ENCODE measurements around the gene TUBA4A. TPM values are rescaled to one million over a fixed set of nuclear protein-coding genes. Genes with fewer than 3 reads are reported as not detected.

Gene TUBA4A
- total RNA-seq, 2 experiments from 2014 or later, result 96.0 to 186 TPM

DNA sequence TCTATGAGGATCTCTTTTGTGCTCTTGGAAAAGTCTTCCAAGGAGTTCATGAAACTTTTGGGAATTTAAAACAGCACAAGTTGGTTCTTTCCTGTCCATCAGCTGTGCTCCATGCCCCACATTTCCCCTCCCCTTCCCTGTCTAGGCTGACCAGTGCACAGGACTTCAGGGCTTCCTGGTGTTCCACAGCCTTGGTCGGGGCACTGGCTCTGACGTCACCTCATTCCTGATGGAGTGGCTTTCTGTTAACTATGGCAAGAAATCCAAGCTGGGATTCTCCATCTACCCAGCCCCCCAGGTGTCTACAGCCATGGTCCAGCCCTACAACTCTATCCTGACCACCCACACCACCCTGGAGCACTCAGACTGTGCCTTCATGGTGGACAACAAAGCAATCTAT is 17.3 kb upstream of the TUBA4A start:
- Histone ChIP-seq H4K20me1 (ENCODE audit: insufficient read depth, low read length) (no peaks in the 10 kb centered on the region), H3K4me1 (ENCODE audit: insufficient read depth, low read length, poor library complexity, severe bottlenecking) (peaks cover 3% of the 10 kb centered on the region), H3K4me2 (ENCODE audit: low read length) (no peak overlapping the region), H2AFZ (ENCODE audit: low read length) (no peak overlapping the region), H3K27ac (ENCODE audit: low read depth, low read length, poor library complexity, severe bottlenecking) (no peak overlapping the region), H3K9me3 (ENCODE audit: low read length) (no peaks in the 10 kb centered on the region), H3K36me3 (ENCODE audit: insufficient read depth, low read length) (no peaks in the 10 kb centered on the region), H3K4me3 (ENCODE audit: low read depth, low read length, poor library complexity, severe bottlenecking) (no peak overlapping the region), H3K9me2 (ENCODE audit: insufficient read depth, low read length) (no peaks in the 10 kb centered on the region), H3K79me2 (ENCODE audit: insufficient read depth, low read depth, low read length) (no peaks in the 10 kb centered on the region)
- no peak for TF ChIP-seq EZH2phosphoT487 (IDR thresholded peaks at IDR 0.05; ENCODE audit: borderline replicate concordance, low read depth, low read length)
- TF ChIP-seq, protein P1, sequence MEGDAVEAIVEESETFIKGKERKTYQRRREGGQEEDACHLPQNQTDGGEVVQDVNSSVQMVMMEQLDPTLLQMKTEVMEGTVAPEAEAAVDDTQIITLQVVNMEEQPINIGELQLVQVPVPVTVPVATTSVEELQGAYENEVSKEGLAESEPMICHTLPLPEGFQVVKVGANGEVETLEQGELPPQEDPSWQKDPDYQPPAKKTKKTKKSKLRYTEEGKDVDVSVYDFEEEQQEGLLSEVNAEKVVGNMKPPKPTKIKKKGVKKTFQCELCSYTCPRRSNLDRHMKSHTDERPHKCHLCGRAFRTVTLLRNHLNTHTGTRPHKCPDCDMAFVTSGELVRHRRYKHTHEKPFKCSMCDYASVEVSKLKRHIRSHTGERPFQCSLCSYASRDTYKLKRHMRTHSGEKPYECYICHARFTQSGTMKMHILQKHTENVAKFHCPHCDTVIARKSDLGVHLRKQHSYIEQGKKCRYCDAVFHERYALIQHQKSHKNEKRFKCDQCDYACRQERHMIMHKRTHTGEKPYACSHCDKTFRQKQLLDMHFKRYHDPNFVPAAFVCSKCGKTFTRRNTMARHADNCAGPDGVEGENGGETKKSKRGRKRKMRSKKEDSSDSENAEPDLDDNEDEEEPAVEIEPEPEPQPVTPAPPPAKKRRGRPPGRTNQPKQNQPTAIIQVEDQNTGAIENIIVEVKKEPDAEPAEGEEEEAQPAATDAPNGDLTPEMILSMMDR (conservative IDR thresholded peaks at IDR 0.05; ENCODE audit: low read length), result no peak
- no TSS peak for BruUV-seq (replicated peaks)
- ChIA-PET POLR2A (no interaction called here), CTCF (ENCODE audit: unreplicated experiment) (interaction anchor here (0.8 kb wide), 1 partner anchor 24 kb away, joined by 3 read pairs; no protein-coding TSS in a partner anchor)
- intact Hi-C loops (cut with micrococcal nuclease; ENCODE audit: unreplicated experiment), result loop anchor here (10.0 kb wide), 1 partner anchor 386 kb away; the partner anchor contains the start of gene WNT10A
- no peak for DNase-seq (ENCODE audit: low spot score)

DNA sequence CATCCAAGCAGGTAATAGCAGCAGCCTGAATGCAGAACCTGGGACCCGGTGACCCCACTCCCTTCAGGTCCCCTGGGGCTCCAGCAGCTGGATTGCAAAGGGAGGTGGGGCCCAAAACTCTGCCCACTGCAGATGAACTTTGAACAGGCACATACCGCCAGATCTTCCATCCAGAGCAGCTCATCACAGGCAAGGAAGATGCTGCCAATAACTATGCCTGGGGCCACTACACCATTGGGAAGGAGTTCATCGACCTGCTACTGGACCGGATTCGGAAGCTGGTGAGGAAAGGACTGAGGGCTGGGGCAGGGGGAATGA is 16.3 kb upstream of the TUBA4A start:
- H2AFZ ChIP-seq (ENCODE audit: low read length), result no peak overlapping the region
- no peaks in the 10 kb centered on the region for H3K4me1 ChIP-seq (ENCODE audit: insufficient read depth, low read length, poor library complexity, severe bottlenecking)
- POLR2A ChIA-PET, result interaction anchor here (0.6 kb wide), 1 partner anchor 610 kb away, joined by 3 read pairs; the partner anchor contains the start of genes BCS1L and ZNF142
- no TSS peak for BruUV-seq (replicated peaks)
- no peaks in the 10 kb centered on the region for H3K9me3 ChIP-seq (ENCODE audit: low read length)
- no peaks in the 10 kb centered on the region for H4K20me1 ChIP-seq (ENCODE audit: insufficient read depth, low read length)
- no peak for DNase-seq (ENCODE audit: low spot score)
- intact Hi-C loops (cut with micrococcal nuclease; ENCODE audit: unreplicated experiment), result loop anchor here (10.0 kb wide), 1 partner anchor 385 kb away; the partner anchor contains the start of gene WNT10A
- no peaks in the 10 kb centered on the region for H3K9me2 ChIP-seq (ENCODE audit: insufficient read depth, low read length)
- CTCF ChIA-PET (ENCODE audit: unreplicated experiment), result interaction anchor here (0.9 kb wide), 1 partner anchor 9 kb away, joined by 3 read pairs; the partner anchor contains the start of gene DNAJB2
- TF ChIP-seq EZH2phosphoT487 (IDR thresholded peaks at IDR 0.05; ENCODE audit: borderline replicate concordance, low read depth, low read length), result no peak
- TF ChIP-seq, protein P1 (conservative IDR thresholded peaks at IDR 0.05; ENCODE audit: low read length), result no peak
- no peak overlapping the region for H3K27ac ChIP-seq (ENCODE audit: low read depth, low read length, poor library complexity, severe bottlenecking)
- no peaks in the 10 kb centered on the region for H3K79me2 ChIP-seq (ENCODE audit: insufficient read depth, low read depth, low read length)
- no peaks in the 10 kb centered on the region for H3K36me3 ChIP-seq (ENCODE audit: insufficient read depth, low read length)
- no peak overlapping the region for H3K4me3 ChIP-seq (ENCODE audit: low read depth, low read length, poor library complexity, severe bottlenecking)
- no peak overlapping the region for H3K4me2 ChIP-seq (ENCODE audit: low read length)

GRCh38 chr2:219269362-219270054 is 15.8 kb upstream of the TUBA4A start:
- no peaks in the 10 kb centered on the region for H3K36me3 ChIP-seq (ENCODE audit: insufficient read depth, low read length)
- BruUV-seq (replicated peaks), result no TSS peak
- no peak overlapping the region for H3K27ac ChIP-seq (ENCODE audit: low read depth, low read length, poor library complexity, severe bottlenecking)
- H4K20me1 ChIP-seq (ENCODE audit: insufficient read depth, low read length), result no peaks in the 10 kb centered on the region
- H3K9me2 ChIP-seq (ENCODE audit: insufficient read depth, low read length), result no peaks in the 10 kb centered on the region
- H3K79me2 ChIP-seq (ENCODE audit: insufficient read depth, low read depth, low read length), result no peaks in the 10 kb centered on the region
- ChIA-PET POLR2A (interaction anchor here (0.6 kb wide), 1 partner anchor 610 kb away, joined by 3 read pairs; the partner anchor contains the start of genes BCS1L and ZNF142), CTCF (ENCODE audit: unreplicated experiment) (no interaction called here)
- intact Hi-C loops (cut with micrococcal nuclease; ENCODE audit: unreplicated experiment), result loop anchor here (10.0 kb wide), 1 partner anchor 385 kb away; the partner anchor contains the start of gene WNT10A
- no peaks in the 10 kb centered on the region for H3K9me3 ChIP-seq (ENCODE audit: low read length)
- H3K4me3 ChIP-seq (ENCODE audit: low read depth, low read length, poor library complexity, severe bottlenecking), result no peak overlapping the region
- H3K4me2 ChIP-seq (ENCODE audit: low read length), result no peak overlapping the region
- H3K4me1 ChIP-seq (ENCODE audit: insufficient read depth, low read length, poor library complexity, severe bottlenecking), result no peaks in the 10 kb centered on the region
- no peak overlapping the region for H2AFZ ChIP-seq (ENCODE audit: low read length)
- DNase-seq (ENCODE audit: low spot score), result no peak
- TF ChIP-seq, protein P1 (conservative IDR thresholded peaks at IDR 0.05; ENCODE audit: low read length), result no peak
- TF ChIP-seq EZH2phosphoT487 (IDR thresholded peaks at IDR 0.05; ENCODE audit: borderline replicate concordance, low read depth, low read length), result no peak

Data from OCI-LY7 (cell line).